ENCODE results near the gene GJD4.

DNA sequence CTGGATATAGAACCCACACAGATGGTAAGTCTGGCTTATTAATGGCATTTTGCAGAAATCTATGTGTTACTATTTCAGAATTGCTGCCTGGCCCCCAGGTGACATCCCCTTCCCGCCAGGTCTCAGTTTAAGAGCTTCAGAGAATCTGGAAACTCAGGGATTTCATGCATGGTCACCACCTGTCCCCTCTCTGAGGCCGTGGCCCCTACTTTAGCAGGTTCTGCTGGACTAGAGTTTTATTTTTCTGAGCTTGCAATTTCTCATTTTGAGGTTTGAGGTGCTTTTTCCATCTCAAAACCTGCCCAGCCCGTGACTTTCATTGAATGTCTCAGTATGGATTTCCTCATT is 24.7 kb upstream of the GJD4 start:
- TF ChIP-seq, protein P1, sequence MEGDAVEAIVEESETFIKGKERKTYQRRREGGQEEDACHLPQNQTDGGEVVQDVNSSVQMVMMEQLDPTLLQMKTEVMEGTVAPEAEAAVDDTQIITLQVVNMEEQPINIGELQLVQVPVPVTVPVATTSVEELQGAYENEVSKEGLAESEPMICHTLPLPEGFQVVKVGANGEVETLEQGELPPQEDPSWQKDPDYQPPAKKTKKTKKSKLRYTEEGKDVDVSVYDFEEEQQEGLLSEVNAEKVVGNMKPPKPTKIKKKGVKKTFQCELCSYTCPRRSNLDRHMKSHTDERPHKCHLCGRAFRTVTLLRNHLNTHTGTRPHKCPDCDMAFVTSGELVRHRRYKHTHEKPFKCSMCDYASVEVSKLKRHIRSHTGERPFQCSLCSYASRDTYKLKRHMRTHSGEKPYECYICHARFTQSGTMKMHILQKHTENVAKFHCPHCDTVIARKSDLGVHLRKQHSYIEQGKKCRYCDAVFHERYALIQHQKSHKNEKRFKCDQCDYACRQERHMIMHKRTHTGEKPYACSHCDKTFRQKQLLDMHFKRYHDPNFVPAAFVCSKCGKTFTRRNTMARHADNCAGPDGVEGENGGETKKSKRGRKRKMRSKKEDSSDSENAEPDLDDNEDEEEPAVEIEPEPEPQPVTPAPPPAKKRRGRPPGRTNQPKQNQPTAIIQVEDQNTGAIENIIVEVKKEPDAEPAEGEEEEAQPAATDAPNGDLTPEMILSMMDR (conservative IDR thresholded peaks at IDR 0.05; ENCODE audit: low read length) = no peak
- TF ChIP-seq EZH2phosphoT487 (IDR thresholded peaks at IDR 0.05; ENCODE audit: borderline replicate concordance, low read depth, low read length) = no peak
